ELR (cell line): ENCODE data around the gene ZBTB32.

Experiments
- DNase-seq: peaks from one replicate; pipeline ENCODE4 v3.0.0-alpha.2; 2015; ENCODE audit warnings: low read depth

Gene ZBTB32

GRCh38 chr19:35736913-35737886 is 32.8 kb downstream of the ZBTB32 start:
- peak; percentile 39 for DNase-seq

- no peak for DNase-seq
Measured at GRCh38 chr19:35738021-35738886, 33.9 kb downstream of the ZBTB32 start.

GRCh38 chr19:35738887-35739229 is 34.5 kb downstream of the ZBTB32 start:
- DNase-seq = no peak

GRCh38 chr19:35739275-35740107 is 35.1 kb downstream of the ZBTB32 start:
- no peak for DNase-seq

- no peak for DNase-seq
Measured at GRCh38 chr19:35740108-35740422, 35.7 kb downstream of the ZBTB32 start.

- DNase-seq = peak; percentile 98
Measured at GRCh38 chr19:35740423-35741202, 36.3 kb downstream of the ZBTB32 start.

- DNase-seq = no peak
Measured at GRCh38 chr19:35741203-35741515, 36.8 kb downstream of the ZBTB32 start.

GRCh38 chr19:35742121-35742724 is 37.9 kb downstream of the ZBTB32 start, which contains the start of gene IGFLR1:
TSS of gene IGFLR1 (minus strand) at chr19:35742452. CDS start at chr19:35741180, 1,272 bp downstream.
- no peak for DNase-seq

- DNase-seq = no peak
Measured at GRCh38 chr19:35743640-35744429, 39.5 kb downstream of the ZBTB32 start.

- DNase-seq = peak; percentile 98
Measured at GRCh38 chr19:35744430-35745327, 40.3 kb downstream of the ZBTB32 start.

- DNase-seq = peak; percentile 98
Measured at GRCh38 chr19:35745328-35746086, 41.1 kb downstream of the ZBTB32 start, which contains the start of the genes PSENEN and U2AF1L4. TSS of gene PSENEN (plus strand) at chr19:35745651. CDS start at chr19:35745931, 280 bp downstream. TSS of gene U2AF1L4 (minus strand) at chr19:35745418. CDS start at chr19:35745391, 27 bp downstream.

GRCh38 chr19:35746087-35746462 is 41.7 kb downstream of the ZBTB32 start:
- no peak for DNase-seq

- DNase-seq = no peak
Measured at GRCh38 chr19:35746531-35746930, 42.2 kb downstream of the ZBTB32 start.

- peak; percentile 99 for DNase-seq
Measured at GRCh38 chr19:35748106-35749020, 44.0 kb downstream of the ZBTB32 start, which contains the start of gene LIN37. TSS of gene LIN37 (plus strand) at chr19:35748576. CDS start at chr19:35748725, 149 bp downstream.

GRCh38 chr19:35750167-35750566 is 45.8 kb downstream of the ZBTB32 start:
- no peak for DNase-seq

GRCh38 chr19:35751839-35752745 is 47.7 kb downstream of the ZBTB32 start:
- DNase-seq = no peak
